Loucy (cell line): Measurements from ENCODE around the gene CYCS.

Experiments
- EZH2phosphoT487 ChIP-seq: fragments of 200-600 bp; IDR thresholded peaks from 2 replicates; pipeline ENCODE4 v1.6.1; 2018; ENCODE audit warnings: antibody characterized with exemption, mild to moderate bottlenecking, moderate library complexity, borderline replicate concordance
- TF ChIP-seq, protein P1 (sequence below): fragments of 200-600 bp; sonication (generic); conservative IDR thresholded peaks from 2 replicates; pipeline ENCODE4 v1.5.1; 2014; ENCODE audit warnings: mild to moderate bottlenecking, antibody characterized with exemption, low read length

DNA sequence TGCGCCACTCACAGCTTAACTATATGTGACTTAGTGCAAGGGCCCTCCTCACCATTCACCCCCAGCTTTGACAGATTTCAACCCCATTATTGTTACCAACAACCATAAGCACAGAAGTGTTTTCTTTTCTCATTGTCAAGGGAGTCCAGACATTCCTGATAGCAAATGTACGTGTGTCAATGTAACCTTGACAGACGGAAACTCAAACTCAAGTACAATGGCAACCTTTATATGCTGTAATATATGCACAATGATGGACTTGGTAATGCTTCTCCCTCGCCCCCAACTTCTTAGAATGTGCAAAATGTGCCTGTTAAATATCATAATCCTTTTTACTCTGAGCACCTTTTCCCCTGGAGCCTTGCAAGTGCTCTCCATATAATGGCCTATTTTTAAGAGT is 34.7 kb downstream of the CYCS start:
- TF ChIP-seq, protein P1, sequence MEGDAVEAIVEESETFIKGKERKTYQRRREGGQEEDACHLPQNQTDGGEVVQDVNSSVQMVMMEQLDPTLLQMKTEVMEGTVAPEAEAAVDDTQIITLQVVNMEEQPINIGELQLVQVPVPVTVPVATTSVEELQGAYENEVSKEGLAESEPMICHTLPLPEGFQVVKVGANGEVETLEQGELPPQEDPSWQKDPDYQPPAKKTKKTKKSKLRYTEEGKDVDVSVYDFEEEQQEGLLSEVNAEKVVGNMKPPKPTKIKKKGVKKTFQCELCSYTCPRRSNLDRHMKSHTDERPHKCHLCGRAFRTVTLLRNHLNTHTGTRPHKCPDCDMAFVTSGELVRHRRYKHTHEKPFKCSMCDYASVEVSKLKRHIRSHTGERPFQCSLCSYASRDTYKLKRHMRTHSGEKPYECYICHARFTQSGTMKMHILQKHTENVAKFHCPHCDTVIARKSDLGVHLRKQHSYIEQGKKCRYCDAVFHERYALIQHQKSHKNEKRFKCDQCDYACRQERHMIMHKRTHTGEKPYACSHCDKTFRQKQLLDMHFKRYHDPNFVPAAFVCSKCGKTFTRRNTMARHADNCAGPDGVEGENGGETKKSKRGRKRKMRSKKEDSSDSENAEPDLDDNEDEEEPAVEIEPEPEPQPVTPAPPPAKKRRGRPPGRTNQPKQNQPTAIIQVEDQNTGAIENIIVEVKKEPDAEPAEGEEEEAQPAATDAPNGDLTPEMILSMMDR, result no peak
- no peak for TF ChIP-seq EZH2phosphoT487
